Measurements from ENCODE around the gene ZDHHC19.

- TF ChIP-seq CTCF (IDR thresholded peaks at IDR 0.05 in 8 of 11, conservative IDR thresholded peaks at IDR 0.05 in 3 of 11) (no peak), POLR2AphosphoS5 (IDR thresholded peaks at IDR 0.05) (no peak), POLR2A (IDR thresholded peaks at IDR 0.05) (no peak)
Observed at GRCh38 chr3:196237203-196237602, 26.0 kb upstream of the ZDHHC19 start.
